NCI-H2081 treated with DMSO at 0.1 percent for 48 hours (cell line): Measurements from ENCODE around the gene RANBP17.
"Not testable (repeated sequence)": the region's sequence is repeated elsewhere in the genome, so short reads cannot be mapped to it uniquely, and the experiment has no call there.

Source experiments
- DNase-seq: peaks from one replicate; lab custom pipeline; 2025; lab: John Stamatoyannopoulos, UW

RANBP17 gene

GRCh38 chr5:170861917-170862766 is at the start of gene RANBP17:
TSS of gene RANBP17 (plus strand) at chr5:170862018.
- no peak for DNase-seq

GRCh38 chr5:170813231-170813630 is 48.6 kb upstream of the RANBP17 start:
- no peak for DNase-seq

- no peak for DNase-seq
Observed at GRCh38 chr5:170817195-170817594, 44.6 kb upstream of the RANBP17 start.

- no peak for DNase-seq
Observed at GRCh38 chr5:170818232-170818631, 43.6 kb upstream of the RANBP17 start.

- no peak for DNase-seq
Observed at GRCh38 chr5:170819824-170820223, 42.0 kb upstream of the RANBP17 start.

- no peak for DNase-seq
Observed at GRCh38 chr5:170821257-170821800, 40.5 kb upstream of the RANBP17 start.

GRCh38 chr5:170826117-170826516 is 35.7 kb upstream of the RANBP17 start:
- no peak for DNase-seq

- no peak for DNase-seq
Observed at GRCh38 chr5:170832241-170832640, 29.6 kb upstream of the RANBP17 start.

- not testable (repeated sequence) for DNase-seq
Observed at GRCh38 chr5:170833981-170834380, 27.8 kb upstream of the RANBP17 start.

GRCh38 chr5:170836226-170836625 is 25.6 kb upstream of the RANBP17 start:
- no peak for DNase-seq

GRCh38 chr5:170843870-170844269 is 17.9 kb upstream of the RANBP17 start:
- DNase-seq: no peak

GRCh38 chr5:170844651-170845050 is 17.2 kb upstream of the RANBP17 start:
- no peak for DNase-seq

GRCh38 chr5:170846416-170846815 is 15.4 kb upstream of the RANBP17 start:
- no peak for DNase-seq

- no peak for DNase-seq
Observed at GRCh38 chr5:170846846-170847245, 15.0 kb upstream of the RANBP17 start.

GRCh38 chr5:170848033-170848432 is 13.8 kb upstream of the RANBP17 start:
- DNase-seq: no peak

- DNase-seq: no peak
Observed at GRCh38 chr5:170849374-170849773, 12.4 kb upstream of the RANBP17 start.

GRCh38 chr5:170854566-170854965 is 7.3 kb upstream of the RANBP17 start:
- no peak for DNase-seq

- DNase-seq: no peak
Observed at GRCh38 chr5:170857066-170857465, 4.8 kb upstream of the RANBP17 start.

- no peak for DNase-seq
Observed at GRCh38 chr5:170860415-170860814, 1.4 kb upstream of the RANBP17 start.

- no peak for DNase-seq
Observed at GRCh38 chr5:170860818-170861666, 776 bp upstream of the RANBP17 start.

GRCh38 chr5:170861667-170861916 is 226 bp upstream of the RANBP17 start:
- no peak for DNase-seq

- DNase-seq: no peak
Observed at GRCh38 chr5:170863646-170864045, 1.8 kb downstream of the RANBP17 start.

- DNase-seq: no peak
Observed at GRCh38 chr5:170865622-170866021, 3.8 kb downstream of the RANBP17 start.
